ENCODE data around the gene ARHGEF38.

The ARHGEF38 gene

GRCh38 chr4:105619188-105619931 is 66.9 kb downstream of the ARHGEF38 start:
- no peak for DNase-seq

- DNase-seq = no peak
Observed at GRCh38 chr4:105620640-105621323, 68.4 kb downstream of the ARHGEF38 start.

- no peak for DNase-seq
Observed at GRCh38 chr4:105622269-105622668, 69.8 kb downstream of the ARHGEF38 start.

- DNase-seq = no peak
Observed at GRCh38 chr4:105623099-105623498, 70.7 kb downstream of the ARHGEF38 start.

- DNase-seq = no peak
Observed at GRCh38 chr4:105624530-105624929, 72.1 kb downstream of the ARHGEF38 start.

- DNase-seq = no peak
Observed at GRCh38 chr4:105625214-105625613, 72.8 kb downstream of the ARHGEF38 start.

GRCh38 chr4:105626846-105627245 is 74.4 kb downstream of the ARHGEF38 start:
- no peak for DNase-seq

GRCh38 chr4:105627620-105628019 is 75.2 kb downstream of the ARHGEF38 start:
- no peak for DNase-seq

- DNase-seq = no peak
Observed at GRCh38 chr4:105630670-105631655, 78.5 kb downstream of the ARHGEF38 start.

GRCh38 chr4:105631818-105632400 is 79.5 kb downstream of the ARHGEF38 start:
- no peak for DNase-seq

- no peak for DNase-seq
Observed at GRCh38 chr4:105632599-105632998, 80.2 kb downstream of the ARHGEF38 start.

GRCh38 chr4:105633241-105633640 is 80.8 kb downstream of the ARHGEF38 start:
- DNase-seq = no peak

GRCh38 chr4:105634402-105635080 is 82.1 kb downstream of the ARHGEF38 start:
- no peak for DNase-seq

- DNase-seq = no peak
Observed at GRCh38 chr4:105637408-105638176, 85.2 kb downstream of the ARHGEF38 start.

GRCh38 chr4:105641845-105642244 is 89.4 kb downstream of the ARHGEF38 start:
- no peak for DNase-seq

GRCh38 chr4:105644257-105644656 is 91.8 kb downstream of the ARHGEF38 start:
- no peak for DNase-seq

- DNase-seq = no peak
Observed at GRCh38 chr4:105645440-105645839, 93.0 kb downstream of the ARHGEF38 start.

GRCh38 chr4:105650190-105650589 is 97.8 kb downstream of the ARHGEF38 start:
- DNase-seq = no peak

GRCh38 chr4:105651884-105652283 is 99.5 kb downstream of the ARHGEF38 start:
- no peak for DNase-seq

- DNase-seq = no peak
Observed at GRCh38 chr4:105652286-105652888, 100.0 kb downstream of the ARHGEF38 start.
